ENCODE results near the gene LYG2. TPM values are rescaled to one million over a fixed set of nuclear protein-coding genes. Genes with fewer than 3 reads are reported as not detected.
A peak's percentile ranks its signal among the peaks of the same experiment; 100 is the strongest.

Gene LYG2
- total and polyA plus RNA-seq, 2 experiments from 2014 or later: not detected

GRCh38 chr2:99275882-99276281 lies 20.4 kb upstream of the LYG2 start:
- H3K9ac ChIP-seq: no peak overlapping the region
- no peaks in the 10 kb centered on the region for H3K9me2 ChIP-seq (ENCODE audit: insufficient read depth)
- H3K4me3 ChIP-seq: no peak overlapping the region
- H3K27me3 ChIP-seq (replicated peaks; ENCODE audit: insufficient read depth): no peaks in the 10 kb centered on the region
- no peak for DNase-seq
- in situ Hi-C loops (cut with MboI): no loop called here
- TF ChIP-seq EZH2phosphoT487 (IDR thresholded peaks at IDR 0.05; ENCODE audit: insufficient read depth, low read depth) (no peak), EZH2 (IDR thresholded peaks at IDR 0.05; ENCODE audit: insufficient read depth, poor library complexity, severe bottlenecking) (no peak)
- H3K4me2 ChIP-seq (ENCODE audit: unreplicated experiment): no peak overlapping the region
- no peaks in the 10 kb centered on the region for H3K36me3 ChIP-seq (ENCODE audit: low read depth)
- H3K4me1 ChIP-seq (ENCODE audit: insufficient read depth): peaks cover 7% of the 10 kb centered on the region; the same call in 1 of the 2 replicates
- 71 to 79% methylated on average over 7 of the region's 7 CpGs for WGBS, 2 experiments (ENCODE audit: low coverage in 1 of 2, low lambda C conversion rate in 2 of 2, missing lambda C conversion rate in 2 of 2)
- H3K27ac ChIP-seq: no peak overlapping the region
- H3K79me2 ChIP-seq (ENCODE audit: insufficient read depth): no peaks in the 10 kb centered on the region
- H4K20me1 ChIP-seq (ENCODE audit: insufficient read depth): no peaks in the 10 kb centered on the region
- no peak overlapping the region for H2AFZ ChIP-seq
- H3K9me3 ChIP-seq (ENCODE audit: low read depth): no peaks in the 10 kb centered on the region
- peaks cover 9% of the 10 kb centered on the region for H3F3A ChIP-seq (ENCODE audit: insufficient read depth)

GRCh38 chr2:99261242-99261641 lies 5.8 kb upstream of the LYG2 start:
- WGBS, 2 experiments (ENCODE audit: low coverage in 1 of 2, low lambda C conversion rate in 2 of 2, missing lambda C conversion rate in 2 of 2): 53 to 54% methylated on average over 4 of the region's 4 CpGs
- no peak overlapping the region for H3K4me2 ChIP-seq (ENCODE audit: unreplicated experiment)
- no peaks in the 10 kb centered on the region for H4K20me1 ChIP-seq (ENCODE audit: insufficient read depth)
- DNase-seq: no peak
- H3K4me1 ChIP-seq (ENCODE audit: insufficient read depth): no peaks in the 10 kb centered on the region
- H3K9me2 ChIP-seq (ENCODE audit: insufficient read depth): no peaks in the 10 kb centered on the region
- H3K9ac ChIP-seq: no peak overlapping the region
- H3K9me3 ChIP-seq (ENCODE audit: low read depth): no peaks in the 10 kb centered on the region
- H3K27ac ChIP-seq: no peak overlapping the region
- in situ Hi-C loops (cut with MboI): no loop called here
- TF ChIP-seq EZH2phosphoT487 (IDR thresholded peaks at IDR 0.05; ENCODE audit: insufficient read depth, low read depth): no peak
- no peak for TF ChIP-seq EZH2 (IDR thresholded peaks at IDR 0.05; ENCODE audit: insufficient read depth, poor library complexity, severe bottlenecking)
- H2AFZ ChIP-seq: no peak overlapping the region
- H3K79me2 ChIP-seq (ENCODE audit: insufficient read depth): no peaks in the 10 kb centered on the region
- no peaks in the 10 kb centered on the region for H3K36me3 ChIP-seq (ENCODE audit: low read depth)
- no peaks in the 10 kb centered on the region for H3F3A ChIP-seq (ENCODE audit: insufficient read depth)
- no peak overlapping the region for H3K4me3 ChIP-seq
- H3K27me3 ChIP-seq (replicated peaks; ENCODE audit: insufficient read depth): no peaks in the 10 kb centered on the region

- Histone ChIP-seq H3K9ac (no peak overlapping the region), H4K20me1 (ENCODE audit: insufficient read depth) (no peaks in the 10 kb centered on the region), H3K27ac (no peak overlapping the region), H3K4me1 (ENCODE audit: insufficient read depth) (no peaks in the 10 kb centered on the region), H3F3A (ENCODE audit: insufficient read depth) (no peaks in the 10 kb centered on the region), H3K9me2 (ENCODE audit: insufficient read depth) (no peaks in the 10 kb centered on the region), H3K4me3 (no peak overlapping the region), H3K27me3 (replicated peaks; ENCODE audit: insufficient read depth) (no peaks in the 10 kb centered on the region), H3K4me2 (ENCODE audit: unreplicated experiment) (no peak overlapping the region), H3K36me3 (ENCODE audit: low read depth) (no peaks in the 10 kb centered on the region), H3K9me3 (ENCODE audit: low read depth) (no peaks in the 10 kb centered on the region), H2AFZ (no peak overlapping the region), H3K79me2 (ENCODE audit: insufficient read depth) (no peaks in the 10 kb centered on the region)
- in situ Hi-C loops (cut with MboI): no loop called here
- no peak for TF ChIP-seq EZH2 (IDR thresholded peaks at IDR 0.05; ENCODE audit: insufficient read depth, poor library complexity, severe bottlenecking)
- no peak for DNase-seq
- WGBS, 2 experiments (ENCODE audit: low coverage in 1 of 2, low lambda C conversion rate in 2 of 2, missing lambda C conversion rate in 2 of 2): 91 to 92% methylated on average over 2 of the region's 2 CpGs
These were observed 4.7 kb upstream of the LYG2 start for GRCh38 chr2:99260184-99260583.

- DNase-seq: no peak
- no peak overlapping the region for H3K9ac ChIP-seq
- no peak for TF ChIP-seq EZH2 (IDR thresholded peaks at IDR 0.05; ENCODE audit: insufficient read depth, poor library complexity, severe bottlenecking)
- TF ChIP-seq EZH2phosphoT487 (IDR thresholded peaks at IDR 0.05; ENCODE audit: insufficient read depth, low read depth): no peak
- H3K36me3 ChIP-seq (ENCODE audit: low read depth): no peaks in the 10 kb centered on the region
- no peaks in the 10 kb centered on the region for H4K20me1 ChIP-seq (ENCODE audit: insufficient read depth)
- no peaks in the 10 kb centered on the region for H3K9me3 ChIP-seq (ENCODE audit: low read depth)
- no peaks in the 10 kb centered on the region for H3K9me2 ChIP-seq (ENCODE audit: insufficient read depth)
- H3K27ac ChIP-seq: no peak overlapping the region
- H3K4me1 ChIP-seq (ENCODE audit: insufficient read depth): no peaks in the 10 kb centered on the region
- H3K4me3 ChIP-seq: no peak overlapping the region
- no peaks in the 10 kb centered on the region for H3K79me2 ChIP-seq (ENCODE audit: insufficient read depth)
- H2AFZ ChIP-seq: no peak overlapping the region
- no peaks in the 10 kb centered on the region for H3K27me3 ChIP-seq (replicated peaks; ENCODE audit: insufficient read depth)
- H3F3A ChIP-seq (ENCODE audit: insufficient read depth): no peaks in the 10 kb centered on the region
- in situ Hi-C loops (cut with MboI): no loop called here
- WGBS, 2 experiments (ENCODE audit: low coverage in 1 of 2, low lambda C conversion rate in 2 of 2, missing lambda C conversion rate in 2 of 2): 70 to 71% methylated on average over 4 of the region's 4 CpGs
- no peak overlapping the region for H3K4me2 ChIP-seq (ENCODE audit: unreplicated experiment)
These were observed 4.0 kb upstream of the LYG2 start for GRCh38 chr2:99259465-99259864.

- in situ Hi-C loops (cut with MboI): no loop called here
- H3K36me3 ChIP-seq (ENCODE audit: low read depth): no peaks in the 10 kb centered on the region
- H3K4me2 ChIP-seq (ENCODE audit: unreplicated experiment): no peak overlapping the region
- TF ChIP-seq EZH2phosphoT487 (IDR thresholded peaks at IDR 0.05; ENCODE audit: insufficient read depth, low read depth): no peak
- TF ChIP-seq EZH2 (IDR thresholded peaks at IDR 0.05; ENCODE audit: insufficient read depth, poor library complexity, severe bottlenecking): no peak
- no peaks in the 10 kb centered on the region for H3K4me1 ChIP-seq (ENCODE audit: insufficient read depth)
- no peaks in the 10 kb centered on the region for H3K27me3 ChIP-seq (replicated peaks; ENCODE audit: insufficient read depth)
- H3K9me2 ChIP-seq (ENCODE audit: insufficient read depth): no peaks in the 10 kb centered on the region
- no peak overlapping the region for H3K9ac ChIP-seq
- no peak overlapping the region for H3K27ac ChIP-seq
- H3K4me3 ChIP-seq: no peak overlapping the region
- H3K9me3 ChIP-seq (ENCODE audit: low read depth): no peaks in the 10 kb centered on the region
- no peaks in the 10 kb centered on the region for H3K79me2 ChIP-seq (ENCODE audit: insufficient read depth)
- DNase-seq: peak; percentile 44
- WGBS, 2 experiments (ENCODE audit: low coverage in 1 of 2, low lambda C conversion rate in 2 of 2, missing lambda C conversion rate in 2 of 2): 89 to 96% methylated on average over 2 of the region's 2 CpGs
- H2AFZ ChIP-seq: no peak overlapping the region
- H4K20me1 ChIP-seq (ENCODE audit: insufficient read depth): no peaks in the 10 kb centered on the region
- H3F3A ChIP-seq (ENCODE audit: insufficient read depth): no peaks in the 10 kb centered on the region
These were observed 1.2 kb upstream of the LYG2 start for GRCh38 chr2:99256677-99257076.
